Neural progenitor cell (in vitro differentiated cells): Measurements from ENCODE around the gene ARHGAP45.

Experiments
- EZH2 ChIP-seq: fragments of 200-600 bp; sonication (generic); IDR thresholded peaks from 2 replicates; pipeline ENCODE4 v1.6.1; 2017; ENCODE audit warnings: antibody characterized with exemption, mild to moderate bottlenecking, moderate library complexity
- TF ChIP-seq, protein P1 (sequence below): fragments of 200-600 bp; sonication (generic); IDR thresholded peaks from 2 replicates; pipeline ENCODE4 v1.5.1; 2017; ENCODE audit warnings: antibody characterized with exemption, mild to moderate bottlenecking

- TF ChIP-seq, protein P1, sequence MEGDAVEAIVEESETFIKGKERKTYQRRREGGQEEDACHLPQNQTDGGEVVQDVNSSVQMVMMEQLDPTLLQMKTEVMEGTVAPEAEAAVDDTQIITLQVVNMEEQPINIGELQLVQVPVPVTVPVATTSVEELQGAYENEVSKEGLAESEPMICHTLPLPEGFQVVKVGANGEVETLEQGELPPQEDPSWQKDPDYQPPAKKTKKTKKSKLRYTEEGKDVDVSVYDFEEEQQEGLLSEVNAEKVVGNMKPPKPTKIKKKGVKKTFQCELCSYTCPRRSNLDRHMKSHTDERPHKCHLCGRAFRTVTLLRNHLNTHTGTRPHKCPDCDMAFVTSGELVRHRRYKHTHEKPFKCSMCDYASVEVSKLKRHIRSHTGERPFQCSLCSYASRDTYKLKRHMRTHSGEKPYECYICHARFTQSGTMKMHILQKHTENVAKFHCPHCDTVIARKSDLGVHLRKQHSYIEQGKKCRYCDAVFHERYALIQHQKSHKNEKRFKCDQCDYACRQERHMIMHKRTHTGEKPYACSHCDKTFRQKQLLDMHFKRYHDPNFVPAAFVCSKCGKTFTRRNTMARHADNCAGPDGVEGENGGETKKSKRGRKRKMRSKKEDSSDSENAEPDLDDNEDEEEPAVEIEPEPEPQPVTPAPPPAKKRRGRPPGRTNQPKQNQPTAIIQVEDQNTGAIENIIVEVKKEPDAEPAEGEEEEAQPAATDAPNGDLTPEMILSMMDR: no peak
- no peak for TF ChIP-seq EZH2
These were observed 62.6 kb downstream of the ARHGAP45 start for GRCh38 chr19:1129535-1129934.
